SK-N-SH (cell line): ENCODE measurements around the gene CASK.

Source experiments
- CHD2 ChIP-seq: fragments of 150-350 bp; IDR thresholded peaks from 2 replicates; pipeline ENCODE4 v1.6.1; 2018; ENCODE audit warnings: low read length; ENCODE audit not compliant: partially characterized antibody
- CTCF ChIP-seq: fragments of 200-600 bp; sonication (generic); IDR thresholded peaks from 2 replicates; pipeline ENCODE4 v1.6.1; 2017; ENCODE audit warnings: antibody characterized with exemption, mild to moderate bottlenecking, moderate library complexity
- EP300 ChIP-seq, 2 experiments: IDR thresholded peaks; 2 replicates each; pipeline versions ENCODE4 v1.4.0 to v1.6.1; 2012; ENCODE audit warnings: borderline replicate concordance in 1 of 2, low read depth in 1 of 2, low read length in 1 of 2
- EZH2phosphoT487 ChIP-seq: fragments of 200-600 bp; sonication (generic); IDR thresholded peaks from 2 replicates; pipeline ENCODE4 v1.6.1; 2017; ENCODE audit warnings: low read depth, mixed run types, mild to moderate bottlenecking, antibody characterized with exemption, moderate library complexity, borderline replicate concordance
- JUND ChIP-seq: IDR thresholded peaks from 2 replicates; pipeline ENCODE4 v1.4.0; 2012
- MAX ChIP-seq: IDR thresholded peaks from 2 replicates; pipeline ENCODE4 v1.4.0; 2012; ENCODE audit warnings: low read depth
- NFIC ChIP-seq: IDR thresholded peaks from 2 replicates; pipeline ENCODE4 v1.4.0; 2012; ENCODE audit warnings: borderline replicate concordance
- POLR2AphosphoS5 ChIP-seq: IDR thresholded peaks from 2 replicates; pipeline ENCODE4 v1.6.1; 2012; ENCODE audit warnings: low read depth, low read length
- RCOR1 ChIP-seq: fragments of 150-350 bp; IDR thresholded peaks from 2 replicates; pipeline ENCODE4 v1.6.1; 2017; ENCODE audit warnings: antibody characterized with exemption, low read length
- REST ChIP-seq: IDR thresholded peaks from 2 replicates; pipeline ENCODE4 v1.6.1; 2012; ENCODE audit warnings: mild to moderate bottlenecking, low read depth, low read length, moderate library complexity
- SMC3 ChIP-seq: IDR thresholded peaks from 2 replicates; pipeline ENCODE4 v1.6.1; 2012; ENCODE audit warnings: low read depth, low read length, improper control_type of control experiment
- YY1 ChIP-seq: IDR thresholded peaks from 2 replicates; pipeline ENCODE4 v1.4.0; 2012; ENCODE audit warnings: low read depth, mild to moderate bottlenecking

- TF ChIP-seq CTCF (no peak), JUND (no peak), CHD2 (no peak), EP300 (IDR thresholded peaks at IDR 0.05; ENCODE audit: borderline replicate concordance in 1 of 2, low read depth in 1 of 2, low read length in 1 of 2) (no peak), POLR2AphosphoS5 (no peak), SMC3 (no peak), MAX (no peak), REST (no peak), YY1 (no peak), RCOR1 (no peak), NFIC (no peak), EZH2phosphoT487 (no peak)
These were observed 397.1 kb downstream of the CASK start for GRCh38 chrX:41526271-41526670.
